ENCODE results near the gene PRR35.

- TF ChIP-seq CTCF (IDR thresholded peaks at IDR 0.05 in 4 of 5, conservative IDR thresholded peaks at IDR 0.05 in 1 of 5): no peak
- no peak for TF ChIP-seq POLR2A (IDR thresholded peaks at IDR 0.05)
Measured at GRCh38 chr16:552171-552570, 8.0 kb upstream of the PRR35 start.

All from gastrocnemius medialis (tissue), 4 donors.